ENCODE data around the gene RAD51B.

- TF ChIP-seq CTCF (IDR thresholded peaks at IDR 0.05) (no peak), POLR2A (IDR thresholded peaks at IDR 0.05) (no peak), EP300 (IDR thresholded peaks at IDR 0.05; ENCODE audit: low read depth) (no peak), POLR2AphosphoS5 (IDR thresholded peaks at IDR 0.05) (no peak)
Measured at GRCh38 chr14:68166731-68167382, 347.3 kb downstream of the RAD51B start.
